Measurements from ENCODE around the gene SHANK2.

The SHANK2 gene

GRCh38 chr11:71202598-71202944, 49.8 kb downstream of the SHANK2 start:
- no peak for DNase-seq (ENCODE audit: low read depth)
